HG03520 (cell line): Measurements from ENCODE around the gene FGF5.
"Not testable (repeated sequence)": the region's sequence is repeated elsewhere in the genome, so short reads cannot be mapped to it uniquely, and the experiment has no call there.

Source experiments
- ATAC-seq: cut with Tn5 transposase; IDR thresholded peaks from one replicate; pipeline ENCODE4 v1.9.1; 2021; ENCODE audit warnings: mild to moderate bottlenecking, moderate library complexity; ENCODE audit not compliant: unreplicated experiment

FGF5 gene

GRCh38 chr4:80253510-80253909 is 13.0 kb upstream of the FGF5 start:
- ATAC-seq = no peak

- ATAC-seq = no peak
These were observed 12.3 kb upstream of the FGF5 start for GRCh38 chr4:80254114-80254513.

GRCh38 chr4:80255329-80256095 is 11.0 kb upstream of the FGF5 start:
- ATAC-seq = no peak

GRCh38 chr4:80257851-80258250 is 8.6 kb upstream of the FGF5 start:
- no peak for ATAC-seq

GRCh38 chr4:80259012-80259411 is 7.5 kb upstream of the FGF5 start:
- ATAC-seq = no peak

GRCh38 chr4:80259817-80260216 is 6.6 kb upstream of the FGF5 start:
- no peak for ATAC-seq

- no peak for ATAC-seq
These were observed 4.4 kb upstream of the FGF5 start for GRCh38 chr4:80261989-80262600.

GRCh38 chr4:80263541-80264351 is 2.7 kb upstream of the FGF5 start:
- no peak for ATAC-seq

GRCh38 chr4:80264352-80264647 is 2.2 kb upstream of the FGF5 start:
- no peak for ATAC-seq

GRCh38 chr4:80264825-80265224 is 1.6 kb upstream of the FGF5 start:
- no peak for ATAC-seq

GRCh38 chr4:80265571-80266252 is 752 bp upstream of the FGF5 start:
- ATAC-seq = no peak

GRCh38 chr4:80266902-80267380 is 477 bp downstream of the FGF5 start:
- no peak for ATAC-seq

- no peak for ATAC-seq
These were observed 1.8 kb downstream of the FGF5 start for GRCh38 chr4:80268081-80268823.

GRCh38 chr4:80268936-80269335 is 2.5 kb downstream of the FGF5 start:
- ATAC-seq = no peak

- ATAC-seq = no peak
These were observed 3.9 kb downstream of the FGF5 start for GRCh38 chr4:80270321-80270720.

GRCh38 chr4:80270868-80271267 is 4.4 kb downstream of the FGF5 start:
- ATAC-seq = no peak

- ATAC-seq = no peak
These were observed 5.3 kb downstream of the FGF5 start for GRCh38 chr4:80271801-80272200.

- ATAC-seq = no peak
These were observed 10.5 kb downstream of the FGF5 start for GRCh38 chr4:80276931-80277330.

- ATAC-seq = no peak
These were observed 13.3 kb downstream of the FGF5 start for GRCh38 chr4:80279751-80280150.

- no peak for ATAC-seq
These were observed 20.0 kb downstream of the FGF5 start for GRCh38 chr4:80286451-80286850.

GRCh38 chr4:80290665-80291064 is 24.2 kb downstream of the FGF5 start:
- not testable (repeated sequence) for ATAC-seq
